ENCODE measurements around the gene CAND1.
"Not testable (repeated sequence)": the region's sequence is repeated elsewhere in the genome, so short reads cannot be mapped to it uniquely, and the experiment has no call there.

Gene CAND1

DNA sequence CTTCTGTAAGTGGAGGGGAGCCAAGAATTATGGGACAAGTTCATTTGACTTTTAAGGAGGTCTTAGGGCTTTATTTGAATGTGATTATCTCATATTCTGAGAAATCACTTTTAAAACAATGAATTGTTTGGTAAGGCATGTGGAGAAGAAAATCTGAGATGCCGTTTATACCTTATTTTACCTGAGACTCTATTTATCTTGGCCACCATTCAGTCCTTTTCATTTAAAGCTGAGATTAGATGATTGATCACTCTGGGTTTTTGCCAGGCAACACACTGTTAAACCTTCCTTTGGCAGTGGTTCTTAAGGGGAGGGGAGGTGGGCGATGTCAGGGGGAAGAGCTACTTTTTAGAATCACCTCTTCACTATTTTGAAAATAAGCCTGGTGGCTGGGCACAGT lies 11.4 kb downstream of the CAND1 start:
- DNase-seq (ENCODE audit: low read depth) = no peak

DNA sequence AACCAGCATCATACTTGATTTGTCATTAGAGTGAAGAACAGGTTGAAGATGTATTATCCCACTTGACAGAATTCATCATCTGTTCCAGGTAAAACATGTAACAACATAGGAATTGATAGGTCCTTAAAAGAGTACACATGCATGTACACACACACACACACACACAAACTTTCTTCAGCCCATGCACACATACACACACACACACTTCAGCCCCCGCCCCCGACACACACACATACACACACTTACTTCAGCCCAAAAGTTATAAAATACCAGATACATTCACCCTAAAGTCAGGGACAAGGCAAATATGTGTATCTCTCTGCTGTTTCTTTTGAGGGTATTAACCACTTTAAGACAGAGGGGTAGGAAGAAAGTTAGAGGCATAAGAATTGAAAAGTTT lies 15.4 kb downstream of the CAND1 start:
- no peak for DNase-seq (ENCODE audit: low read depth)

DNA sequence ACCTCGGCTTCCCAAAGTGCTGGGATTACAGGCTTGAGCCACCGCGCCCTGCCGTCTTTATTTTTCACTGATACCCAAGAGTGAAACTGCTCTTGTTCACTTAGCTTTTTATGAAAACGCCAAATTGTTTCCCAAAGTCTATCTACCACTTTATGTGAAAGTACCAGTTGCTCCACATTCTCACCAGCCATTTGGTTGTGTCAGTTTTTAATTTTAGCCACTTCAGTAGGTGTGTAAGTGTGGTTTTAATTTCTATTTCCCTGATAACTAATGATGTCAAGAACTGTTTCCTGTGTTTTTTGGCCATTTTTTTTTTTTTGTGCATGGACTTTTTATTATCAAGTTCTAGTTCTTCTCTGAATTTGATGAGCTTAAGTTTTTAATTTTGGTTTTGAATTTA lies 17.1 kb downstream of the CAND1 start:
- DNase-seq (ENCODE audit: low read depth) = no peak

DNA sequence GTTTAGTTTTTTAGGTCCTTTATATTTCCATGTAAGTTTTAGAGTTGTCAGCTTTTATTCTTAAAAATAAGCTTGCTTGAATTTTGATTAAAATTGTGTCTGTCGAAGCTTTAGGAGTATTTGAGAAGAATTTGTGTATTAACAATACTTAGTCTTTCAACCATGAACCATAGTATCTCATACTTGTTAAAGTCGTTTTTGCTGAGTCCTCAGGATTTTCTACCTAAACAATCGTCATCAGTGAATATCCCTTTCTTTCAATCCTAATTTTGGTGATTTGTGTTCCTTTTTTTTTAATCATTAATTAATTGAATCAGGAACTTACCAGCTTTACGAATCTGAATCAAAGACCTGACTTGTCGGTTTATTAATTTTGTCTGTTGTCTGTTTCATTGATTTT lies 18.2 kb downstream of the CAND1 start:
- no peak for DNase-seq (ENCODE audit: low read depth)

DNA sequence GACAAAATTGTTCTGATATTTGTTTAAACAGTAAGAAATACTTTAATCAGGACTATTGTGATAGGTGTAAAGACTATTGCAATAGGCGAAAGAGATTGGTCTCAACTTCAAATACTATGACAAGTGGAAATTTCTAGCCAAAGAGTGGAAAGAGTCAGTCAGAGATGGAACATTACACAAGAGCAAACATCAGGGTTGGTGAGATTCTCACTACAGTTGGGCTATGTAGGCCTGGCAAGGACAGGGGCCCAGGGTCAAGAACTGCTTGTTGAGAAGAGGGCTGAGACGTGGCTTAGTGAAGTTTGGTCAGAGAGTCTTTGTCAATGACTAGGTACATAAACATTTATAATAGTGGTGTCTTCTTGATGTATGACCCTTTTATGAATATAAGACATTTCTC lies 19.4 kb downstream of the CAND1 start:
- DNase-seq (ENCODE audit: low read depth) = no peak

DNA sequence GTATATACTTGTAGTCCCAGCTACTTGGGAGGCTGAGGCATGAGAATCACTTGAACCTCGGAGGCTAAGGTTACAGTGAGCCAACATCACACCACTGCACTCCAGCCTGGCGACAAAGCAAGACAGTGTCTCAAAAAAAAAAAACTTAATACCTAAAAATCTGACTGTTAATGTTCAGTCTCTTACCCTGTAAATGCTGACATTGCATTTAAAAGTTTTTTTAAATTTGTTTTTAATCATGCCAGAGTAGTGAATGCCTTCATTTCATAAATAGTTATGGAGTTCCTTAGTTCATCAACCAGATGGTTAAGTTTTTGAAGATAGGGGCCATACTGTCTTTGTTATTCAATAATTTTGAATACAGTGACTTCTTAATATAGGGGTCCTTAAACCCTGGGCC lies 21.2 kb downstream of the CAND1 start:
- no peak for DNase-seq (ENCODE audit: low read depth)

DNA sequence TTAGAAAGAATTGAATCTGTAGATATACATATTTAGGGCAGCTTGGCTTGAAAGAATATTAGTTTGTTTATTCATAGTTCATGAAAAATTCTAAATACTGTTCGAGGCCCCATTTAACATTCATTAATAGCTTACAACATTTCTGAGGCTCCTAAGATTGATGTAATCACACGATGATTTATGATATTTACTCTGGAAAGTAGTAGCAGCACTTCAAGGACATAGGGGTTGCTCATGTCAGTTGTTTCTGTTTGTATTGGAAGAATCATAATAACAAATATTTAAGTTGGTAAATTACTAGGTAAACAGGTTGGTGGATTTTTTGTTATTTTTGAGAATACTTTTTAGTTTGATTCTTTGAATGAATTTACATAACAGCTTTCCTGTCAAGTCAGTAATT lies 30.4 kb downstream of the CAND1 start:
- DNase-seq (ENCODE audit: low read depth) = no peak

DNA sequence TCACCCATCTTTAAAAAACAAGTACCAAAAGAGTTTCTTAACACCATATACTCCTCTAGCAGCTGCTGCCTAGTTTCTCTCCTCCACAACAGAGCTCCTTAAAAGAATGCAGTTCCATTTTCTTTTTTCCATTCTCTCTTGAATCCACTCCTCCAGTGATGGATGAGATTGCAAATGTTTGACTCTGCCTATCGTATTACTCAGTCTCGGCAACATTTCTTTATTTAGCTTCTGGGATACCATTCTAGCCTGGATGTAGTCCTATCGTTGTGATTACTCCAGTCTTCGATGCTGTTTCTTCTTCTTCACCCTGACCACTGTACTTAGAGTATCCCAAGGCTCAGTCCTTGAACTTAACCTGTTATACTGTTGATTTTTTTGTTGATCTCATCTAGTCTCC lies 30.8 kb downstream of the CAND1 start:
- no peak for DNase-seq (ENCODE audit: low read depth)

DNA sequence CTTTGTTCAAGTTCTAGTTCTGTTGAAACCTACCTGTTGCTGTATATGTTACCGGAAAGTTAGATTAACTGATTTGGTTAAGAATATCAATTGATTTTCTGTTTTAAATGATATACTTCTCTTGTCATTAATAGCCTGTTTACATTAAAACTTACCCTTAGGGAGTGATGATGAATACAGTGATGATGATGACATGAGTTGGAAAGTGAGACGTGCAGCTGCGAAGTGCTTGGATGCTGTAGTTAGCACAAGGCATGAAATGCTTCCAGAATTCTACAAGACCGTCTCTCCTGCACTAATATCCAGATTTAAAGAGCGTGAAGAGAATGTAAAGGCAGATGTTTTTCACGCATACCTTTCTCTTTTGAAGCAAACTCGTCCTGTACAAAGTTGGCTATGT lies 33.0 kb downstream of the CAND1 start:
- no peak for DNase-seq (ENCODE audit: low read depth)

DNA sequence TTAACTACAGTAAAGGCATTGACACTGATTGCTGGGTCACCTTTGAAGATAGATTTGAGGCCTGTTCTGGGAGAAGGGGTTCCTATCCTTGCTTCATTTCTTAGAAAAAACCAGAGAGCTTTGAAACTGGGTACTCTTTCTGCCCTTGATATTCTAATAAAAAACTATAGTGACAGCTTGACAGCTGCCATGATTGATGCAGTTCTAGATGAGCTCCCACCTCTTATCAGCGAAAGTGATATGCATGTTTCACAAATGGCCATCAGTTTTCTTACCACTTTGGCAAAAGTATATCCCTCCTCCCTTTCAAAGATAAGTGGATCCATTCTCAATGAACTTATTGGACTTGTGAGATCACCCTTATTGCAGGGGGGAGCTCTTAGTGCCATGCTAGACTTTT lies 36.4 kb downstream of the CAND1 start:
- no peak for DNase-seq (ENCODE audit: low read depth)

DNA sequence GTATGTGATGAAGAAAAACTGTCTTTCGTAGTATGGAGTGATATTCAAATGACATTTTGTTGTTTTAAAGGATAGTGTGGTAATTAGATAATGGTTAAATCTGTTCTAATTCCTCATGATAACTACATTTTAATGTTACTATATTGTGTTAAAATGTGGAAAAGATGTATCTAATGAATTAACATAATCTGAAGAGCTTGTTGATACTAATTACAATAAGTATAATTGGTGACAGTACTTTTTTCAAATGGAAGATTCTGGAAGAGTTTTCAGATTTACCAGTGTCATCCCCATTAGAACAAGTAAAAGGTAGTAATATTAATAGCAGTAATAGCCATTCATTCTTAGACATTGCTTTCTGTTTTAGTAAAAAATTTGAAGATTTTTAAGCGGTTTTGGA lies 37.6 kb downstream of the CAND1 start:
- DNase-seq (ENCODE audit: low read depth) = no peak

DNA sequence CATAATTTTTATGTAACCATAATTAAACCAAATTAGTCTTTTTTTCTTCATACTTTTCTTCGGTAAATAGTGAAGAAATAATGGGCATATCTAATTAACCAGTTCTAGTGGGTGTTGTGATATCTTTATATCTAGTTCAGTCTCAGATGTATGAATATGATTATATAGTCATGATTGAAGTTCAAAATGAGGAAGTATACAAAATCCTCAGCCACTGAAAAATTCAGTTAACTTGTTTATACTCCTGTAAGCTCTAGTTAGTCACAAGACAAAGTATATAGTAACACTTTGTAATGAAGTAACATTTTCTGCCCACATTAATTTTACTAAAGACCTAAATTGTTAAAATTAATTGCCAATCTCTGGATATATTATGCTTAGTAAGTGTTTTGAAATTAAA lies 46.5 kb downstream of the CAND1 start:
- no peak for DNase-seq (ENCODE audit: low read depth)

DNA sequence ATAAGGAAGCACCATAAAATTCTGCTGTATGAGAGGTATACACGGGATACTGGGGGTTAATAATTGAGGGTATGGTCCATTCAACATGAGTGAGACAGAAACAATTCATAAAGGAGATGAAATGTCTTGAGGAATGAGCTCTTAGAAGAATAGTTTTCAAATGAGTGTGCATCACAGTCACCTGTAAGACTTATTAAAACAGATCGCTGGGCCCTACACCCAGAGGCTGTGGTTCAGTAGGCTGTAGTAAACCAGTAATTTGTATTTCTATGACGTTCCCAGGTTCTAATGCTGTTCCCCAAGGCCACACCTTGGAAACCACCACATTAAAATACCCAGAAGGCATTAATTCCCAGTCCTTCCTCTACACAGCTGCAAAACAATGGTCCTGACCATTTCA lies 49.6 kb downstream of the CAND1 start:
- DNase-seq (ENCODE audit: low read depth) = no peak

DNA sequence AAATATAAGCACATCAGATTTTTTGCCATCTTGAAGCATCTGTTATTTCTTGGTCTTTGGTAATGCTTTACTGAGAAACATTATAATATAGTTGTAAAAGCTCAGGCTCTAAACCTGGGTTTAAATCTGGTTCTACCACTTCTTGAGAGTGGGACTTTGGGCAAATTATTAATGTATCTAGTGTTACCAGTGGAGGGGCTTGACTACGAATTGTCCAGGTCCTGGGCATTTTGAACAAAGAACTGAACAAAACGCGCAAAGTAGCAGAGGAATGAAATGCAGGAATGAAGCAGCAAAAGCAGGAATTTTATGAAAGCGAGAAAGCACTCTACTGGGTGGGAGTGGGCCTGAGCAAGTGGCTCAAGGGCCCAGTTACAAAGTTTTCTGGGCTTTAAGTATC lies 50.8 kb downstream of the CAND1 start:
- DNase-seq (ENCODE audit: low read depth) = no peak

DNA sequence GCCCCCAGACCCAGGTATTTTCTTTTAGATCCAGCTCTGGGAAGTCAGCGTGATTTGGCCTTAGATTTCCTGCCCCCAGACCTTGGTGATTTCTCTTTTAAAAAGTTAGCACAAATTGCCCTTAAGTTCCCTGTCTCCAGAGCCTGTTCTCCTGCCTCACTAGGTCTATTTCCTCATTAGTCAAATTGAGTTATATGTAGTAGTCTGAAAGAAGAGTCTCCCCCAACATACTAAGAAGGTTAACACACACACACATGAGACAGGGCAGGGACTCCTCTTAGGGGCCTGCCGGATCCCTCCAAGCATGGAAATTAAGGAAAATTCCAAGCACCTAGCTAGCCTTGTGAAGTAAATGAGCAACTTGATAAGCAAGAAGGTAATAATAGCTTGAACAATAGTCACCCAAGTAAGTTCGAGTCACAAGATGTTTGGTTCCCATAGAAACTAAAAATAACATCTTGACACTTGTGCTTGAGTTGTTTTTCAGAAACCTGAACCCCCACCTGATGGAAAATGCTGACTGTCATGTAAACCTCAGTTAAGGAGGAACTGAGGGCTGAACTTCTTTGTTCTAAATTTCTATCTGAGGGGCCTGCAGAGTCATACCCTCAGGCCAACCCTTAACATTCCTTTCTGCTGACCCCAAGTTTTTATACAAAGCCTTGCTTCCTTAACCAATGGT lies 51.6 kb downstream of the CAND1 start:
- DNase-seq (ENCODE audit: low read depth) = no peak

DNA sequence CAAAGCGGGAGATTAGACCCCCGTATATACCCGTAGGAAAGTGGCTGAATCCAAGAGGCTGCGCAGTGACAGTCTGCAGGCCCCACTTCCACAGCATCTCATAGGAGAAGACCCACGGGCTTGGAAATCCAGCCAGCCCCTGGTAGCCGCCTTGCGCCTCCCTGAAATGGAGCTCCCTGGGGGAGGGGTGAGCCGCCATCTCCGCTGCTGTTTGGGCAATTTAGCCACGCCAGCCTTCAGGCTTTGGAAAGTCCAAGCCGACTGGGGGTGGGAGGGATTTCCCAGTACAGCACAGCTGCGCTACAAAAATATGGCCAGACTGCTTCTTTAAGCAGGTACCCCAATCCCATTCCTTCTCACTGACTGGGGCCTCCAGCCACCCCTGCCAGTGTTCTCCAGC lies 53.4 kb downstream of the CAND1 start:
- no peak for DNase-seq (ENCODE audit: low read depth)

DNA sequence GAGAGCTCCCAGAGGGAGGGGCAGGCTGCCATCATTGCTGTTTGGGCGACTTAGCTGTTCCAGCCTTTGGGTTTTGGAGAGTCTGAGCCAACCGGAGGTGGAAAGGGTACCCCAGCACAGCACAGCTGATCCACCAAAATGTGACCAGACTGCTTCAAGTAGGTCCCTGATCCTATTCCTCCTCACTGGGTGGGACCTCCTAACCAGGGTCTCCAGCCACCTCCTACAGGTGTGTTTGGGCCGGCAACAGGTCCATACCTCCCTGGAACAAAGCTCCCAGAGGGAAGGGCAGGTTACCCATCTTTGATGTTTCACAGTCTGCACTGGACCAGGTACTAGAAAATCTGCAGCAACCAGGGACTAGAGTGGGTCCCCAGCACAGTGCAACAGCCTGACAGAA lies 53.8 kb downstream of the CAND1 start:
- no peak for DNase-seq (ENCODE audit: low read depth)

DNA sequence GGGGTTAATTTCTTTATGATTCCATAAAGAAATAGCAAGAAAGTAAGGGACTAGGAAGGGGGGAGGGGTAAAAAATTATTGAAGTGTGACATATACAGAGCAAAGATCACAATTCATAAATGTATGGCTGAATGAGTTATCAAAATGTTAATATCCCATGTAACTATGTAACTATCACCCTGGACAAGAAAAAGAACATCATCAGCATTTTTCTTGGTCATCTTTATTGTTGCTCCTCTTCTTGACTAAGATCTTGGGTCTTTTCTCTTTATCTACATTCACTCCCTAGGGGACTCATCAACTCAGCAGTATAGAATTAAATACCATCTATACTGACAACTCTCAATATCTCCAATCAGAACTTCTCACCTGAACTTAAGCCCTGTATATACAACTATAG lies 57.5 kb downstream of the CAND1 start:
- DNase-seq (ENCODE audit: low read depth) = no peak

DNA sequence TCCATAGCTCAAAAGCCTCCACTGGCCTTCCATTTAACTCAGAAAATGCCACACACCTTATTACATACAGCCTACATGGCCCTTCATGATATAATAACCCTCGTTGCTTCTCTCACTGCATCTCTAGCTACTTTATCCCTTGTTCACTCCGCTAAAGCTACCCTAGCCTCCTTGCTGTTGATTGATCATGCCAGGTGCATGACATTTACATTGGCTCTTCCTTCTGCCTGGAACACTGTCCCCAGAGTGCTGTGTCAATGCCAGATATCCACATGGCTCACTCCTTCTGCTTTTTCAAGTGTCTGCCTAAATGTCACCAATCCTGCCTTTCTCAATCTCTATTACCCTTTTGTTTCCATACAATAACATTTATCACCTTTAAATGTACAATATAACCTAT lies 58.3 kb downstream of the CAND1 start:
- no peak for DNase-seq (ENCODE audit: low read depth)

DNA sequence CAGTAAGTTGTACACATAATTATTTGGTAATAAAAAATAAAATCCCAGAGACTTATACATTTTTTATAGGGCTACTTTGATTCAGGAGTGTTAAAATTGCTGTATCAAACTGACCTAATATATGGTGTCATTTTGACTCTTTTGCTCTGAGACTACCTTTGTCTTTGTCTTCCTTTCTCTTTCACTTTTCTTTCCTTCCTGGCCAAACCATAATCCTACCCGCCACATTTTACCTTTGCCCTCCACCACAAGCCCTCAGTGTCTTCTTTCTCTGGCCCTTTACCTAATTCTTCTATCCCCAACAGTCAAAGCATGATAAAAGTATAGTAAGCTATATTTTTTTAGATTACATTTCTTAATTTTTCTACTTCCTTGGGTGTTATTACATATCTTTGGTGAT lies 62.0 kb downstream of the CAND1 start:
- no peak for DNase-seq (ENCODE audit: low read depth)

DNA sequence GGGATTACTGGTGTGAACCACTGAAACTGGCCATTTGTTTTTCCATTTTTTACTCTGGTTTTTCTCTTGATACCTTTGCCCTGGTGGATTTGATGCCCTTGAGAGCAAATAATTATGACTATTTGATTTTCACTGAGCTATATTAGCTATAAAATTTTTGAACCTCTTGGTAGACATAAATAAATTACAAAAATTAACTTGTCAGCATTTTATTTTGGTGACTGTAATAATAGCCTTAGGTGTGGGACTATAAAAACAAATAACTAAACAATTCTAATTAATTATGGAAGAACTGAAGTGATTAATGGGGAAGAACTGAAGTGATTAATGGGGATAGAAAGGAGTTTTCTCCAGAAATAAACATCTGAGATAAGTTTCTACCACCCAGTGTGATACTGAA lies 62.7 kb downstream of the CAND1 start:
- no peak for DNase-seq (ENCODE audit: low read depth)

DNA sequence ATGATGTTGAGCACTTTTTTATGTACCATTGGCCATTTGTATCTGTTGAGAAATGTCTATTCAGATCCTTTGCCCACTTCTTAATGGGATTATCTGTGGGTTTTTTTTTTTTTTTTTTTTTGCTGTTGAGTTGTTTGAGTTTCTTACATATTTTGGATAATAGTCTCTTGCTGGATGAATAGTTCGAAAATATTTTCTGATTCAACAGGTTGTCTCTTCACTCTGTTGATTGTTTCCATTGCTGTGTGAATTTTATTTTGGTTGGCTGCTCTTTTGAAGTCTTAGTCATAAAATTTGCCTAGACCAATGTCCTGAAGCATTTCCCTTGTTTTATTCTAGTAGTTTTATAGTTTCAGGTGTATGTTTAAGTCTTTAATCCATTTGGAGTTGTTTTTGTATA lies 64.5 kb downstream of the CAND1 start:
- DNase-seq (ENCODE audit: low read depth) = no peak

DNA sequence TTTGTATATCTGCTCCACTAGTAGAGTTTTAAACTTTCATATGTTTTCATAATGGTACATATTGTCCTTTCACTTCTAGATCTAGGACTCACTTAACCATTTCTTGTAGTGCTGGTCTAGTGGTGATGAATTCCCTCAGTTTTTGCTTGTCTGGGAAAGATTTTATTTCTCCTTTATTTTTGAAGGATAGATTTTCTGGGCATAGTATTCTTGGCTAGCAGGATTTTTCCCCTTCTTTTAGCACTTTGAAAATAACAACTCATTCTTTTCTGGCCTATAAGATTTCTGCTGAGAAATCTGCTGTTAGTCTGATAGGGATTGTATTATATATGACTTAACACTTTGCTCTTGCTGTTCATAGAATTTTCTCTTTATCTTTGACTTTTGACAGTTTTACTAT lies 69.3 kb downstream of the CAND1 start:
- DNase-seq (ENCODE audit: low read depth) = no peak

DNA sequence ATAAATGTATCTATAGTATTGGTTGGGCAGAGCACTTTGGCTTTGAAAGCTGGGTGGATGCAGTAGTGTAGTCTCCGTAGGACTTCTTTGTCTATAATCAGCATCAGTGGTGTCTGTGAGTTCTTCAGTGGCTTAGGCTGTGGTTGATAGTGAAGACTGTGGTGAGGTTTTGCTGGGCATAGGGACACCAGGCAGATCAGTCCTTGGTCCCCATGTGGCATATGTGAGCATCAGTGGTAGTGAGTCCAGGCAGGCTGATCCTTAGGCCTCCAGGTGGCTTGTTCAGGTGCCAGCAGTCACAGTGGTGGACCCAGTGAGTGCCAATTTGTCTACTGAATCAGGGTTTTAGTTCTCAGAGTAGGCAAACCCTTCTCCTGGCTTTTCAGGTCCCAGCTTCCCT lies 70.4 kb downstream of the CAND1 start:
- no peak for DNase-seq (ENCODE audit: low read depth)

DNA sequence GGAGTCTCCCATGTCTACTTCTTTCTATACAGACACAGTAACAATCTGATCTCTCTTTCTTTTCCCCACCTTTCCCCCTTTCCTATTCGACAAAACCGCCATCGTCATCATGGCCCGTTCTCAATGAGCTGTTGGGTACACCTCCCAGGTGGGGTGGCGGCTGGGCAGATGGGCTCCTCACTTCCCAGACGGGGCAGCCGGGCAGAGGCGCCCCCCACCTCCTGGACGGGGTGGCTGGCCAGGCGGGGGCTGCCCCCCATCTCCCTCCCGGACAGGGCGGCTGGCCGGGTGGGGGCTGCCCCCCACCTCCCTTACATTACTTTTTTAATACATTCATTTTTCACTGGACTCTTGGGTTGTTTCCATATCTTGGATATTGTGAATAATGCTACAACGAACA lies 71.9 kb downstream of the CAND1 start:
- DNase-seq (ENCODE audit: low read depth) = not testable (repeated sequence)

Measured in activated T-helper 1 cell treated with Interleukin-2 at 50 U/mL for 16 hours (primary cell).